Peyer's patch (tissue), 4 donors: ENCODE results near the gene MAN2A1. TPM values are rescaled to one million over a fixed set of nuclear protein-coding genes. Genes with fewer than 3 reads are reported as not detected.

ENCODE experiments used
- DNase-seq, 3 donors: peaks; one replicate each; pipeline ENCODE4 v3.0.0-alpha.2; 2017 to 2019
- H3K27ac ChIP-seq, 4 donors: fragments of 200-600 bp; sonication (generic); one replicate each; pipeline ENCODE4 v1.5.1; 2016 to 2019
- H3K27me3 ChIP-seq, 2 donors: fragments of 200-600 bp; sonication (generic); one replicate each; pipeline ENCODE4 v1.5.1; 2019
- H3K36me3 ChIP-seq, 3 donors: fragments of 200-600 bp; sonication (generic); one replicate each; pipeline ENCODE4 v1.5.1; 2016 to 2019
- H3K4me1 ChIP-seq, 4 donors: fragments of 200-600 bp; sonication (generic); one replicate each; pipeline ENCODE4 v1.5.1; 2016 to 2019
- H3K4me3 ChIP-seq, 4 donors: fragments of 200-600 bp; sonication (generic); 1 replicate in 3 of 4; 2 replicates in 1 of 4; pipeline ENCODE4 v1.5.1; 2016 to 2019; ENCODE audit warnings: mild to moderate bottlenecking in 1 of 4
- H3K9me3 ChIP-seq, 4 donors: fragments of 200-600 bp; sonication (generic); one replicate each; pipeline ENCODE4 v1.5.1; 2016 to 2019; ENCODE audit warnings: mild to moderate bottlenecking in 1 of 4
- CTCF ChIP-seq, 6 experiments: fragments of 450-650 bp in 4 of 6; fragments of 200-600 bp in 2 of 6; sonication (generic) in 1 of 6; IDR thresholded peaks; one replicate each; pipeline ENCODE4 v1.5.1; 2017 to 2019; ENCODE audit warnings: antibody characterized with exemption in 6 of 6, mild to moderate bottlenecking in 3 of 6, moderate library complexity in 1 of 6
- POLR2A ChIP-seq, 2 donors: fragments of 450-650 bp; IDR thresholded peaks; one replicate each; pipeline ENCODE4 v1.5.1; 2017; ENCODE audit warnings: antibody characterized with exemption in 2 of 2, mild to moderate bottlenecking in 2 of 2, moderate library complexity in 2 of 2
- total RNA-seq, 4 donors: library from RNA; depleted of rRNA; stranded (reverse); fragments of >200 nt; gene quantifications; one replicate each; pipeline ENCODE4 v1.1.0, GENCODE V29; 2016

Gene MAN2A1
- total RNA-seq, 4 donors from 2014 or later, result 52.8 to 112 (median 95.3) TPM

- no peaks in the 10 kb centered on the region for H3K27me3 ChIP-seq
- no peak overlapping the region for H3K4me3 ChIP-seq
- H3K9me3 ChIP-seq, result no peaks in the 10 kb centered on the region
- H3K36me3 ChIP-seq, result no peaks in the 10 kb centered on the region
- H3K4me1 ChIP-seq, result no peaks in the 10 kb centered on the region
- H3K27ac ChIP-seq, result no peak overlapping the region
- TF ChIP-seq CTCF (IDR thresholded peaks at IDR 0.05) (no peak), POLR2A (IDR thresholded peaks at IDR 0.05) (no peak)
- DNase-seq, result no peak
Measured at GRCh38 chr5:109723606-109724005, 33.9 kb downstream of the MAN2A1 start.

- Histone ChIP-seq H3K9me3 (no peaks in the 10 kb centered on the region), H3K27me3 (no peaks in the 10 kb centered on the region), H3K36me3 (peaks cover 0 to 6% (median 0%) of the 10 kb centered on the region in 3 donors), H3K27ac (peak overlapping the region in 1 of 4 donors; percentile 53), H3K4me3 (no peak overlapping the region), H3K4me1 (no peaks in the 10 kb centered on the region)
- no peak for TF ChIP-seq CTCF (IDR thresholded peaks at IDR 0.05)
- no peak for TF ChIP-seq POLR2A (IDR thresholded peaks at IDR 0.05)
- DNase-seq, result no peak
Measured at GRCh38 chr5:109725135-109725534, 35.4 kb downstream of the MAN2A1 start.

- Histone ChIP-seq H3K4me3 (no peak overlapping the region), H3K36me3 (no peaks in the 10 kb centered on the region), H3K9me3 (no peaks in the 10 kb centered on the region), H3K4me1 (peaks cover 0 to 10% (median 0%) of the 10 kb centered on the region in 4 donors), H3K27ac (no peak overlapping the region), H3K27me3 (no peaks in the 10 kb centered on the region)
- DNase-seq, result no peak
- TF ChIP-seq CTCF (IDR thresholded peaks at IDR 0.05) (no peak), POLR2A (IDR thresholded peaks at IDR 0.05) (no peak)
Measured at GRCh38 chr5:109739741-109740728, 50.3 kb downstream of the MAN2A1 start.

GRCh38 chr5:109740966-109741365, 51.2 kb downstream of the MAN2A1 start:
- TF ChIP-seq POLR2A (IDR thresholded peaks at IDR 0.05) (no peak), CTCF (IDR thresholded peaks at IDR 0.05) (no peak)
- DNase-seq, result no peak
- Histone ChIP-seq H3K27me3 (no peaks in the 10 kb centered on the region), H3K36me3 (no peaks in the 10 kb centered on the region), H3K27ac (no peak overlapping the region), H3K4me1 (peaks cover 0 to 10% (median 0%) of the 10 kb centered on the region in 4 donors), H3K4me3 (no peak overlapping the region), H3K9me3 (no peaks in the 10 kb centered on the region)

- TF ChIP-seq POLR2A (IDR thresholded peaks at IDR 0.05) (no peak), CTCF (IDR thresholded peaks at IDR 0.05) (no peak)
- H3K9me3 ChIP-seq, result no peaks in the 10 kb centered on the region
- H3K4me1 ChIP-seq, result peaks cover 0 to 10% (median 0%) of the 10 kb centered on the region in 4 donors
- H3K36me3 ChIP-seq, result no peaks in the 10 kb centered on the region
- no peaks in the 10 kb centered on the region for H3K27me3 ChIP-seq
- H3K27ac ChIP-seq, result no peak overlapping the region
- H3K4me3 ChIP-seq, result no peak overlapping the region
- DNase-seq, result no peak
Measured at GRCh38 chr5:109741390-109741789, 51.7 kb downstream of the MAN2A1 start.
